ENCODE data around the gene ASIC5. TPM values are rescaled to one million over a fixed set of nuclear protein-coding genes. Genes with fewer than 3 reads are reported as not detected.

ASIC5 gene
- total and polyA plus RNA-seq, 2 donors (not counting 1 experiment from before 2014, with no cell fraction given), result not detected

DNA sequence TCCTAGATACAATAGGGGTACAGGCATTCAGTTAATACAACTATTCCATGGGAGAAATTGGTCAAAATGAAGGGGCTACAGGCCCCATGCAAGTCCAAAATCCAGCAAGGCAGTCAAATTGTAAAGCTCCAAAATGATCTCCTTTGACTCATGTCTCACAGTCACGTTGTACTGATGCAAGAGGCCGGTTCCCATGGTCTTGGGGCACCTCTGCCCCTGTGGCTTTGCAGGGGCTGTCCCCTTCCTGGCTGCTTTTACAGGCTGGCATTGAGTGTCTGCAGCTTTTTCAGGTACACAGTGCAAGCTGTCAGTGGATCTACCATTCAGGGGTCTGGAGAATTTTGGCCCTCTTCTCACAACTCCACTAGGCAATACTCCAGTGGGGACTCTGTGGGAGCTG is 12.5 kb upstream of the ASIC5 start:
- no peaks in the 10 kb centered on the region for H3K4me1 ChIP-seq (ENCODE audit: control insufficient read depth, extremely low read depth, insufficient read depth, low read length)
- no peaks in the 10 kb centered on the region for H3K27me3 ChIP-seq (ENCODE audit: control insufficient read depth, insufficient read depth, low read length)
- H3K9ac ChIP-seq (ENCODE audit: insufficient read depth, low read length), result no peak overlapping the region
- no peak overlapping the region for H3K4me2 ChIP-seq (ENCODE audit: extremely low read depth, insufficient read depth, low read length)
- DNase-seq (ENCODE audit: low read depth in 2 of 2), result no peak
- H3K4me3 ChIP-seq (replicated peaks in 1 of 4; ENCODE audit: control extremely low read depth in 1 of 4, insufficient read depth in 1 of 4, low read depth in 3 of 4, low read length in 4 of 4), result no peak overlapping the region
- no peaks in the 10 kb centered on the region for H3K9me3 ChIP-seq (ENCODE audit: control insufficient read depth, insufficient read depth, low read depth, low read length)
- no peaks in the 10 kb centered on the region for H3K79me2 ChIP-seq (ENCODE audit: control insufficient read depth, insufficient read depth, low read length)
- TF ChIP-seq, protein P1, sequence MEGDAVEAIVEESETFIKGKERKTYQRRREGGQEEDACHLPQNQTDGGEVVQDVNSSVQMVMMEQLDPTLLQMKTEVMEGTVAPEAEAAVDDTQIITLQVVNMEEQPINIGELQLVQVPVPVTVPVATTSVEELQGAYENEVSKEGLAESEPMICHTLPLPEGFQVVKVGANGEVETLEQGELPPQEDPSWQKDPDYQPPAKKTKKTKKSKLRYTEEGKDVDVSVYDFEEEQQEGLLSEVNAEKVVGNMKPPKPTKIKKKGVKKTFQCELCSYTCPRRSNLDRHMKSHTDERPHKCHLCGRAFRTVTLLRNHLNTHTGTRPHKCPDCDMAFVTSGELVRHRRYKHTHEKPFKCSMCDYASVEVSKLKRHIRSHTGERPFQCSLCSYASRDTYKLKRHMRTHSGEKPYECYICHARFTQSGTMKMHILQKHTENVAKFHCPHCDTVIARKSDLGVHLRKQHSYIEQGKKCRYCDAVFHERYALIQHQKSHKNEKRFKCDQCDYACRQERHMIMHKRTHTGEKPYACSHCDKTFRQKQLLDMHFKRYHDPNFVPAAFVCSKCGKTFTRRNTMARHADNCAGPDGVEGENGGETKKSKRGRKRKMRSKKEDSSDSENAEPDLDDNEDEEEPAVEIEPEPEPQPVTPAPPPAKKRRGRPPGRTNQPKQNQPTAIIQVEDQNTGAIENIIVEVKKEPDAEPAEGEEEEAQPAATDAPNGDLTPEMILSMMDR (conservative IDR thresholded peaks at IDR 0.05 in 1 of 2, IDR thresholded peaks at IDR 0.05 in 1 of 2; ENCODE audit: low read depth in 1 of 2, low read length in 2 of 2), result no peak
- TF ChIP-seq EZH2 (IDR thresholded peaks at IDR 0.05; ENCODE audit: low read length, missing control alignments), result no peak
- no peaks in the 10 kb centered on the region for H4K20me1 ChIP-seq (ENCODE audit: control insufficient read depth, extremely low read depth, insufficient read depth, low read length)
- no peak overlapping the region for H2AFZ ChIP-seq (ENCODE audit: low read length)
- H3K36me3 ChIP-seq (ENCODE audit: control insufficient read depth, insufficient read depth, low read length), result no peaks in the 10 kb centered on the region
- no peak overlapping the region for H3K27ac ChIP-seq (ENCODE audit: insufficient read depth, low read length)

DNA sequence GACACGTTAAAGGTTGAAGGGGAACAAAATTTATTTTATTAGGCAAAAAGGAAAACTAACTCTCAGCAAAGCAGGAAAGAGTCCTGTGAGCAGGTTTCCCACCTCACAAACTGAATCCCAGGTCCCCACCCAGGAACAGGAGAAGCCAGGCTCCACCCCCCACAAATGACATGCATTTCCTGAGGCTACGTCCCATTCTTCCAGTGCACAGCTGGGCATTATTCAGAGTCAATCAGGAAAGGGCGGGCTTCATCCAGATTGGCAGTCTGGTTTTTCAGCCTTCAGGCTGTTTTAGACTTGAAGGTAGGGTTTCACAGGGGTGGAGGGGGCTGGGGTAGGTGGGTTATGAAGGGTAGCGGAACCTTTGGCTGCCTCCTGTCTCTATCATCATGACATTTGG is 11.9 kb upstream of the ASIC5 start:
- Histone ChIP-seq H3K27me3 (ENCODE audit: control insufficient read depth, insufficient read depth, low read length) (no peaks in the 10 kb centered on the region), H3K9ac (ENCODE audit: insufficient read depth, low read length) (no peak overlapping the region), H3K4me2 (ENCODE audit: extremely low read depth, insufficient read depth, low read length) (no peak overlapping the region), H3K36me3 (ENCODE audit: control insufficient read depth, insufficient read depth, low read length) (no peaks in the 10 kb centered on the region), H3K9me3 (ENCODE audit: control insufficient read depth, insufficient read depth, low read depth, low read length) (no peaks in the 10 kb centered on the region), H4K20me1 (ENCODE audit: control insufficient read depth, extremely low read depth, insufficient read depth, low read length) (no peaks in the 10 kb centered on the region), H2AFZ (ENCODE audit: low read length) (no peak overlapping the region), H3K4me1 (ENCODE audit: control insufficient read depth, extremely low read depth, insufficient read depth, low read length) (no peaks in the 10 kb centered on the region), H3K79me2 (ENCODE audit: control insufficient read depth, insufficient read depth, low read length) (no peaks in the 10 kb centered on the region), H3K4me3 (replicated peaks in 1 of 4; ENCODE audit: control extremely low read depth in 1 of 4, insufficient read depth in 1 of 4, low read depth in 3 of 4, low read length in 4 of 4) (no peak overlapping the region), H3K27ac (ENCODE audit: insufficient read depth, low read length) (no peak overlapping the region)
- DNase-seq (ENCODE audit: low read depth in 2 of 2), result no peak
- TF ChIP-seq, protein P1 (conservative IDR thresholded peaks at IDR 0.05 in 1 of 2, IDR thresholded peaks at IDR 0.05 in 1 of 2; ENCODE audit: low read depth in 1 of 2, low read length in 2 of 2), result no peak
- TF ChIP-seq EZH2 (IDR thresholded peaks at IDR 0.05; ENCODE audit: low read length, missing control alignments), result no peak

DNA sequence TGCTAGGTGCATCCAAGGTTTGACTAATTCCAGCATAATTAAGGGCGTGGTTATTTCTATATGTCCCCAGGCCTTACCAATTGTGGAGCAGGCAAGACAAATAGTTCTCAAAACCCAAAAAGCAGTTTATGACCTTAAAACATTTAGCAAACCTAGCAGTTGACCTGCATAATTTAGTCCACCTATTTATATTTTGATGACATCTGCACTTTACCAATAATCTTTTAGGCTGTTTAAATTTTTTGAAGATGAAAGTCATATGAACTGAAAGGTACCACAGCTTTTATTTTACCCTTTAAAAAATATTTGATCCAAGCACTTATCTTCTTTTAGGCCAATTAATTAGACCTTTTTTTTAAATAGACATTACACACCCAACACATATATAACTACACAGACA is 9.8 kb upstream of the ASIC5 start:
- Histone ChIP-seq H3K36me3 (ENCODE audit: control insufficient read depth, insufficient read depth, low read length) (no peaks in the 10 kb centered on the region), H3K79me2 (ENCODE audit: control insufficient read depth, insufficient read depth, low read length) (no peaks in the 10 kb centered on the region), H3K27me3 (ENCODE audit: control insufficient read depth, insufficient read depth, low read length) (no peaks in the 10 kb centered on the region), H3K4me2 (ENCODE audit: extremely low read depth, insufficient read depth, low read length) (no peak overlapping the region), H3K9me3 (ENCODE audit: control insufficient read depth, insufficient read depth, low read depth, low read length) (no peaks in the 10 kb centered on the region), H3K27ac (ENCODE audit: insufficient read depth, low read length) (no peak overlapping the region), H3K4me3 (replicated peaks in 1 of 4; ENCODE audit: control extremely low read depth in 1 of 4, insufficient read depth in 1 of 4, low read depth in 3 of 4, low read length in 4 of 4) (no peak overlapping the region), H4K20me1 (ENCODE audit: control insufficient read depth, extremely low read depth, insufficient read depth, low read length) (no peaks in the 10 kb centered on the region), H3K9ac (ENCODE audit: insufficient read depth, low read length) (no peak overlapping the region), H3K4me1 (ENCODE audit: control insufficient read depth, extremely low read depth, insufficient read depth, low read length) (no peaks in the 10 kb centered on the region), H2AFZ (ENCODE audit: low read length) (no peak overlapping the region)
- no peak for TF ChIP-seq EZH2 (IDR thresholded peaks at IDR 0.05; ENCODE audit: low read length, missing control alignments)
- TF ChIP-seq, protein P1 (conservative IDR thresholded peaks at IDR 0.05 in 1 of 2, IDR thresholded peaks at IDR 0.05 in 1 of 2; ENCODE audit: low read depth in 1 of 2, low read length in 2 of 2), result no peak
- DNase-seq (ENCODE audit: low read depth in 2 of 2), result no peak

Data from fibroblast of lung (primary cell).